HG02798 (cell line): ENCODE measurements around the gene INO80B.
A peak's percentile ranks its signal among the peaks of the same experiment; 100 is the strongest.

Experiments used
- ATAC-seq: cut with Tn5 transposase; IDR thresholded peaks from one replicate; pipeline ENCODE4 v1.9.1; 2021; ENCODE audit warnings: mild to moderate bottlenecking; ENCODE audit not compliant: unreplicated experiment, poor library complexity

Gene INO80B

GRCh38 chr2:74498500-74499266 lies 43.8 kb downstream of the INO80B start:
- ATAC-seq = no peak

- ATAC-seq = no peak
Measured at GRCh38 chr2:74499267-74499939, 44.5 kb downstream of the INO80B start, which contains the start of gene LBX2. Gene LBX2 (minus strand): TSS chr2:74499603. CDS start chr2:74499537, 66 bp downstream.

- no peak for ATAC-seq
Measured at GRCh38 chr2:74499940-74500577, 45.2 kb downstream of the INO80B start.

GRCh38 chr2:74500578-74500946 lies 45.7 kb downstream of the INO80B start:
- no peak for ATAC-seq

- ATAC-seq = no peak
Measured at GRCh38 chr2:74501335-74502071, 46.6 kb downstream of the INO80B start.

GRCh38 chr2:74502147-74502719 lies 47.3 kb downstream of the INO80B start:
- ATAC-seq = no peak

GRCh38 chr2:74502720-74503505 lies 48.0 kb downstream of the INO80B start:
- ATAC-seq = peak; percentile 43

GRCh38 chr2:74503506-74504475 lies 48.9 kb downstream of the INO80B start:
- no peak for ATAC-seq

- no peak for ATAC-seq
Measured at GRCh38 chr2:74504591-74504990, 49.7 kb downstream of the INO80B start.

- no peak for ATAC-seq
Measured at GRCh38 chr2:74505448-74506246, 50.8 kb downstream of the INO80B start.

GRCh38 chr2:74507145-74507925 lies 52.4 kb downstream of the INO80B start, which contains the start of gene PCGF1:
Gene PCGF1 (minus strand): TSS chr2:74507695. CDS start chr2:74507668, 27 bp downstream.
- peak; percentile 93 for ATAC-seq
